ENCODE measurements around the gene LIN37. TPM values are rescaled to one million over a fixed set of nuclear protein-coding genes. Genes with fewer than 3 reads are reported as not detected.

The LIN37 gene
- total and polyA plus RNA-seq, 2 experiments from 2014 or later, result 4.3 to 6.8 TPM

DNA sequence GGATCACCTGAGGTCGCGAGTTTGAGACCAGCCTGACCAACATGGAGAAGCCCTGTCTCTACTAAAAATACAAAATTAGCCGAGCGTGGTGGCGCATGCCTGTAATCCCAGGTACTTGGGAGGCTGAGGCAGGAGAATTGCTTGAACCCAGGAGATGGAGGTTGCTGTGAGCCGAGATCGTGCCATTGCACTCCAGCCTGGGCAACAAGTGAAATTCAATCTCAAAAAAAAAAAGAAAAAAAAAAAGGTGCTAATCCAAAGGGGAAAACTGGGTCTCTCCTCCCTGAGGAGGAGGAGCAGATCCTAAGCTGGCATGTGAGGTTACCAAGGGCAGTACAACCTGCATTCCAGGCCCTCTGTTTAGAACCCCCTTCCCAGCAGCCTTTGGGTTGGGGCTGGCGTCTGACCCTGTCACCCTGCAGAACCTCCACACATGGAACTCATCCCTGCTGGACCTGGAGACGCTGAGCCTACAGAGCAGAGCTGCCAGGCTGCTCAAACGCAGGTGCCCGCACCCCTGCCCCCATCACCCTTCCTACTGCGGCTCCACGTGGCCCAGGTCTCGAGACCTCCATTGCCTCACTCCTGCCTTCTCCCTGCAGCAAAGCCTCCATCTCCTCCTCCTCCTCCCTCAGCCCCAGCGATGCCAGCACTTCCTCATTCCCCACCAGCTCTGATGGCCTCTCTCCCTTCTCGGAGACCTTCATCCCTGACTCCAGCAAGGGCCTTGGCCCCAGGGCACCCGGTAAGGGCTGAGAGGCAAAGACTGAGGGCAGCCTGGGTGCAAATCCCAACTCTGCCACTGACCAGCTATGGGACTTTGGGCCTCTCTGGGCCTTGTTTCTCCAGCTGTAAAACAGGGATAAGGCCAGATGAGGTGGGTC lies 16.3 kb downstream of the LIN37 start:
- no peaks in the 10 kb centered on the region for H3K9me2 ChIP-seq (ENCODE audit: insufficient read depth)
- Mint-ChIP-seq H3K4me3 (no peak overlapping the region), H3K9me3 (no peaks in the 10 kb centered on the region), H3K4me1 (peaks cover 10% of the 10 kb centered on the region), H3K36me3 (ENCODE audit: low read depth) (peaks cover 40% of the 10 kb centered on the region), H3K27ac (no peak overlapping the region), H3K27me3 (ENCODE audit: insufficient read depth, low read depth, poor library complexity) (peaks cover 6% of the 10 kb centered on the region)
- DNase-seq (ENCODE audit: low spot score), result no peak
- TF ChIP-seq CREB1 (CRISPR knock-in tag; IDR thresholded peaks at IDR 0.05; ENCODE audit: low read depth), result no peak
- no peak for TF ChIP-seq STAT1 (IDR thresholded peaks at IDR 0.05; ENCODE audit: unreplicated experiment)
- TF ChIP-seq, protein P1, sequence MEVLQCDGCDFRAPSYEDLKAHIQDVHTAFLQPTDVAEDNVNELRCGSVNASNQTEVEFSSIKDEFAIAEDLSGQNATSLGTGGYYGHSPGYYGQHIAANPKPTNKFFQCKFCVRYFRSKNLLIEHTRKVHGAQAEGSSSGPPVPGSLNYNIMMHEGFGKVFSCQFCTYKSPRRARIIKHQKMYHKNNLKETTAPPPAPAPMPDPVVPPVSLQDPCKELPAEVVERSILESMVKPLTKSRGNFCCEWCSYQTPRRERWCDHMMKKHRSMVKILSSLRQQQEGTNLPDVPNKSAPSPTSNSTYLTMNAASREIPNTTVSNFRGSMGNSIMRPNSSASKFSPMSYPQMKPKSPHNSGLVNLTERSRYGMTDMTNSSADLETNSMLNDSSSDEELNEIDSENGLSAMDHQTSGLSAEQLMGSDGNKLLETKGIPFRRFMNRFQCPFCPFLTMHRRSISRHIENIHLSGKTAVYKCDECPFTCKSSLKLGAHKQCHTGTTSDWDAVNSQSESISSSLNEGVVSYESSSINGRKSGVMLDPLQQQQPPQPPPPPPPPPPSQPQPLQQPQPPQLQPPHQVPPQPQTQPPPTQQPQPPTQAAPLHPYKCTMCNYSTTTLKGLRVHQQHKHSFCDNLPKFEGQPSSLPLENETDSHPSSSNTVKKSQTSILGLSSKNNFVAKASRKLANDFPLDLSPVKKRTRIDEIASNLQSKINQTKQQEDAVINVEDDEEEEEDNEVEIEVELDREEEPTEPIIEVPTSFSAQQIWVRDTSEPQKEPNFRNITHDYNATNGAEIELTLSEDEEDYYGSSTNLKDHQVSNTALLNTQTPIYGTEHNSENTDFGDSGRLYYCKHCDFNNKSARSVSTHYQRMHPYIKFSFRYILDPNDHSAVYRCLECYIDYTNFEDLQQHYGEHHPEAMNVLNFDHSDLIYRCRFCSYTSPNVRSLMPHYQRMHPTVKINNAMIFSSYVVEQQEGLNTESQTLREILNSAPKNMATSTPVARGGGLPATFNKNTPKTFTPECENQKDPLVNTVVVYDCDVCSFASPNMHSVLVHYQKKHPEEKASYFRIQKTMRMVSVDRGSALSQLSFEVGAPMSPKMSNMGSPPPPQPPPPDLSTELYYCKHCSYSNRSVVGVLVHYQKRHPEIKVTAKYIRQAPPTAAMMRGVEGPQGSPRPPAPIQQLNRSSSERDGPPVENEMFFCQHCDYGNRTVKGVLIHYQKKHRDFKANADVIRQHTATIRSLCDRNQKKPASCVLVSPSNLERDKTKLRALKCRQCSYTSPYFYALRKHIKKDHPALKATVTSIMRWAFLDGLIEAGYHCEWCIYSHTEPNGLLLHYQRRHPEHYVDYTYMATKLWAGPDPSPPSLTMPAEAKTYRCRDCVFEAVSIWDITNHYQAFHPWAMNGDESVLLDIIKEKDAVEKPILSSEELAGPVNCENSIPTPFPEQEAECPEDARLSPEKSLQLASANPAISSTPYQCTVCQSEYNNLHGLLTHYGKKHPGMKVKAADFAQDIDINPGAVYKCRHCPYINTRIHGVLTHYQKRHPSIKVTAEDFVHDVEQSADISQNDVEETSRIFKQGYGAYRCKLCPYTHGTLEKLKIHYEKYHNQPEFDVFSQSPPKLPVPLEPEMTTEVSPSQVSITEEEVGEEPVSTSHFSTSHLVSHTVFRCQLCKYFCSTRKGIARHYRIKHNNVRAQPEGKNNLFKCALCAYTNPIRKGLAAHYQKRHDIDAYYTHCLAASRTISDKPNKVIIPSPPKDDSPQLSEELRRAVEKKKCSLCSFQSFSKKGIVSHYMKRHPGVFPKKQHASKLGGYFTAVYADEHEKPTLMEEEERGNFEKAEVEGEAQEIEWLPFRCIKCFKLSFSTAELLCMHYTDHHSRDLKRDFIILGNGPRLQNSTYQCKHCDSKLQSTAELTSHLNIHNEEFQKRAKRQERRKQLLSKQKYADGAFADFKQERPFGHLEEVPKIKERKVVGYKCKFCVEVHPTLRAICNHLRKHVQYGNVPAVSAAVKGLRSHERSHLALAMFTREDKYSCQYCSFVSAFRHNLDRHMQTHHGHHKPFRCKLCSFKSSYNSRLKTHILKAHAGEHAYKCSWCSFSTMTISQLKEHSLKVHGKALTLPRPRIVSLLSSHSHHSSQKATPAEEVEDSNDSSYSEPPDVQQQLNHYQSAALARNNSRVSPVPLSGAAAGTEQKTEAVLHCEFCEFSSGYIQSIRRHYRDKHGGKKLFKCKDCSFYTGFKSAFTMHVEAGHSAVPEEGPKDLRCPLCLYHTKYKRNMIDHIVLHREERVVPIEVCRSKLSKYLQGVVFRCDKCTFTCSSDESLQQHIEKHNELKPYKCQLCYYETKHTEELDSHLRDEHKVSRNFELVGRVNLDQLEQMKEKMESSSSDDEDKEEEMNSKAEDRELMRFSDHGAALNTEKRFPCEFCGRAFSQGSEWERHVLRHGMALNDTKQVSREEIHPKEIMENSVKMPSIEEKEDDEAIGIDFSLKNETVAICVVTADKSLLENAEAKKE (CRISPR knock-in tag; IDR thresholded peaks at IDR 0.05), result no peak
- no peak for TF ChIP-seq POLR2AphosphoS5 (IDR thresholded peaks at IDR 0.05; ENCODE audit: low read depth)
- TF ChIP-seq, protein P2, sequence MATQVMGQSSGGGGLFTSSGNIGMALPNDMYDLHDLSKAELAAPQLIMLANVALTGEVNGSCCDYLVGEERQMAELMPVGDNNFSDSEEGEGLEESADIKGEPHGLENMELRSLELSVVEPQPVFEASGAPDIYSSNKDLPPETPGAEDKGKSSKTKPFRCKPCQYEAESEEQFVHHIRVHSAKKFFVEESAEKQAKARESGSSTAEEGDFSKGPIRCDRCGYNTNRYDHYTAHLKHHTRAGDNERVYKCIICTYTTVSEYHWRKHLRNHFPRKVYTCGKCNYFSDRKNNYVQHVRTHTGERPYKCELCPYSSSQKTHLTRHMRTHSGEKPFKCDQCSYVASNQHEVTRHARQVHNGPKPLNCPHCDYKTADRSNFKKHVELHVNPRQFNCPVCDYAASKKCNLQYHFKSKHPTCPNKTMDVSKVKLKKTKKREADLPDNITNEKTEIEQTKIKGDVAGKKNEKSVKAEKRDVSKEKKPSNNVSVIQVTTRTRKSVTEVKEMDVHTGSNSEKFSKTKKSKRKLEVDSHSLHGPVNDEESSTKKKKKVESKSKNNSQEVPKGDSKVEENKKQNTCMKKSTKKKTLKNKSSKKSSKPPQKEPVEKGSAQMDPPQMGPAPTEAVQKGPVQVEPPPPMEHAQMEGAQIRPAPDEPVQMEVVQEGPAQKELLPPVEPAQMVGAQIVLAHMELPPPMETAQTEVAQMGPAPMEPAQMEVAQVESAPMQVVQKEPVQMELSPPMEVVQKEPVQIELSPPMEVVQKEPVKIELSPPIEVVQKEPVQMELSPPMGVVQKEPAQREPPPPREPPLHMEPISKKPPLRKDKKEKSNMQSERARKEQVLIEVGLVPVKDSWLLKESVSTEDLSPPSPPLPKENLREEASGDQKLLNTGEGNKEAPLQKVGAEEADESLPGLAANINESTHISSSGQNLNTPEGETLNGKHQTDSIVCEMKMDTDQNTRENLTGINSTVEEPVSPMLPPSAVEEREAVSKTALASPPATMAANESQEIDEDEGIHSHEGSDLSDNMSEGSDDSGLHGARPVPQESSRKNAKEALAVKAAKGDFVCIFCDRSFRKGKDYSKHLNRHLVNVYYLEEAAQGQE (IDR thresholded peaks at IDR 0.05; ENCODE audit: unreplicated experiment), result no peak
- no peak for TF ChIP-seq EZH2phosphoT487 (IDR thresholded peaks at IDR 0.05; ENCODE audit: unreplicated experiment)
- TF ChIP-seq, protein P3, sequence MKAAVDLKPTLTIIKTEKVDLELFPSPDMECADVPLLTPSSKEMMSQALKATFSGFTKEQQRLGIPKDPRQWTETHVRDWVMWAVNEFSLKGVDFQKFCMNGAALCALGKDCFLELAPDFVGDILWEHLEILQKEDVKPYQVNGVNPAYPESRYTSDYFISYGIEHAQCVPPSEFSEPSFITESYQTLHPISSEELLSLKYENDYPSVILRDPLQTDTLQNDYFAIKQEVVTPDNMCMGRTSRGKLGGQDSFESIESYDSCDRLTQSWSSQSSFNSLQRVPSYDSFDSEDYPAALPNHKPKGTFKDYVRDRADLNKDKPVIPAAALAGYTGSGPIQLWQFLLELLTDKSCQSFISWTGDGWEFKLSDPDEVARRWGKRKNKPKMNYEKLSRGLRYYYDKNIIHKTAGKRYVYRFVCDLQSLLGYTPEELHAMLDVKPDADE (IDR thresholded peaks at IDR 0.05), result no peak
- no peak for TF ChIP-seq JUNB (IDR thresholded peaks at IDR 0.05; ENCODE audit: unreplicated experiment)
- no peak for TF ChIP-seq ZNF331 (CRISPR knock-in tag; IDR thresholded peaks at IDR 0.05; ENCODE audit: low read depth)
- TF ChIP-seq ZNF114 (CRISPR knock-in tag; IDR thresholded peaks at IDR 0.05), result no peak
- TF ChIP-seq NANOG (IDR thresholded peaks at IDR 0.05; ENCODE audit: borderline replicate concordance), result no peak
- no peak for TF ChIP-seq EZH2 (IDR thresholded peaks at IDR 0.05; ENCODE audit: low read depth, unreplicated experiment)
- TF ChIP-seq, protein P4, sequence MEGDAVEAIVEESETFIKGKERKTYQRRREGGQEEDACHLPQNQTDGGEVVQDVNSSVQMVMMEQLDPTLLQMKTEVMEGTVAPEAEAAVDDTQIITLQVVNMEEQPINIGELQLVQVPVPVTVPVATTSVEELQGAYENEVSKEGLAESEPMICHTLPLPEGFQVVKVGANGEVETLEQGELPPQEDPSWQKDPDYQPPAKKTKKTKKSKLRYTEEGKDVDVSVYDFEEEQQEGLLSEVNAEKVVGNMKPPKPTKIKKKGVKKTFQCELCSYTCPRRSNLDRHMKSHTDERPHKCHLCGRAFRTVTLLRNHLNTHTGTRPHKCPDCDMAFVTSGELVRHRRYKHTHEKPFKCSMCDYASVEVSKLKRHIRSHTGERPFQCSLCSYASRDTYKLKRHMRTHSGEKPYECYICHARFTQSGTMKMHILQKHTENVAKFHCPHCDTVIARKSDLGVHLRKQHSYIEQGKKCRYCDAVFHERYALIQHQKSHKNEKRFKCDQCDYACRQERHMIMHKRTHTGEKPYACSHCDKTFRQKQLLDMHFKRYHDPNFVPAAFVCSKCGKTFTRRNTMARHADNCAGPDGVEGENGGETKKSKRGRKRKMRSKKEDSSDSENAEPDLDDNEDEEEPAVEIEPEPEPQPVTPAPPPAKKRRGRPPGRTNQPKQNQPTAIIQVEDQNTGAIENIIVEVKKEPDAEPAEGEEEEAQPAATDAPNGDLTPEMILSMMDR (conservative IDR thresholded peaks at IDR 0.05; ENCODE audit: low read depth in 2 of 2), result no peak
- peaks cover 6% of the 10 kb centered on the region; the same call in 1 of the 2 replicates for H3K36me3 ChIP-seq (ENCODE audit: insufficient read depth)
- ATAC-seq, result no peak
- H3K4me3 ChIP-seq, result no peak overlapping the region
- H3K4me1 ChIP-seq (ENCODE audit: insufficient read depth), result peaks cover 8% of the 10 kb centered on the region; the same call in 1 of the 2 replicates
- no peak overlapping the region for H2AFZ ChIP-seq
- peaks cover 2% of the 10 kb centered on the region for H3K79me2 ChIP-seq (replicated peaks; ENCODE audit: insufficient read depth)
- peaks cover 7% of the 10 kb centered on the region; the same call in 1 of the 2 replicates for H3F3A ChIP-seq (replicated peaks; ENCODE audit: low read depth)
- H3K27ac ChIP-seq (ENCODE audit: low read depth), result no peak overlapping the region
- H3K27me3 ChIP-seq (ENCODE audit: insufficient read depth), result no peaks in the 10 kb centered on the region
- H4K20me1 ChIP-seq (replicated peaks; ENCODE audit: insufficient read depth), result peaks cover 3% of the 10 kb centered on the region; the same call in 1 of the 2 replicates
- no peak overlapping the region for H3K4me2 ChIP-seq

Measured in GM23338 (cell line).